Measurements from ENCODE around the gene OR10G4.
"Not testable (repeated sequence)": the region's sequence is repeated elsewhere in the genome, so short reads cannot be mapped to it uniquely, and the experiment has no call there.

The OR10G4 gene, protein sequence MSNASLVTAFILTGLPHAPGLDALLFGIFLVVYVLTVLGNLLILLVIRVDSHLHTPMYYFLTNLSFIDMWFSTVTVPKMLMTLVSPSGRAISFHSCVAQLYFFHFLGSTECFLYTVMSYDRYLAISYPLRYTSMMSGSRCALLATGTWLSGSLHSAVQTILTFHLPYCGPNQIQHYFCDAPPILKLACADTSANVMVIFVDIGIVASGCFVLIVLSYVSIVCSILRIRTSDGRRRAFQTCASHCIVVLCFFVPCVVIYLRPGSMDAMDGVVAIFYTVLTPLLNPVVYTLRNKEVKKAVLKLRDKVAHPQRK

DNA sequence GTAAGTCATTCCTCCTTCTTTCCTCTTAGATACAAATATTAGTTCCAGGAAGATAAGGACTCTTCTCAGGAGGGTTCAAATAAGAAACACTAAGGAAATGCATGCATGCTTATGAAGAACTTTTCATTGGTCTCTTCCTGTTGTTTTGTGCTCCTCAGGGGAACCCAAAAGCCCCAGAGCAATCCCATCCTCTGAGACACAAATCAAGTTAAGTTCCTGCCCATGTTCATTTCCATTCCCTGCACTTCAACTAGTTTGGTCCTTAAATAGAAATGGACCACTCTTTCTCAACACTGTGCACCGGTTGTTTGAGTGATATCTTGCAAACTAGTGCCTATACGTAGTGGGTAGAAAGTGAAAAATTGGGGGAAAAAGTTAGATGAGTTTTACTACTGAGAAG lies at the start of gene OR10G4:
Gene OR10G4 (plus strand): TSS at position 301 of the 400 bp plus-strand sequence. CDS start 2,578 bp downstream, outside the sequence.
- Histone ChIP-seq H3K27ac (no peak within 1 kb of the TSS), H3K4me3 (no peak within 1 kb of the TSS)
- TF ChIP-seq, protein P1, sequence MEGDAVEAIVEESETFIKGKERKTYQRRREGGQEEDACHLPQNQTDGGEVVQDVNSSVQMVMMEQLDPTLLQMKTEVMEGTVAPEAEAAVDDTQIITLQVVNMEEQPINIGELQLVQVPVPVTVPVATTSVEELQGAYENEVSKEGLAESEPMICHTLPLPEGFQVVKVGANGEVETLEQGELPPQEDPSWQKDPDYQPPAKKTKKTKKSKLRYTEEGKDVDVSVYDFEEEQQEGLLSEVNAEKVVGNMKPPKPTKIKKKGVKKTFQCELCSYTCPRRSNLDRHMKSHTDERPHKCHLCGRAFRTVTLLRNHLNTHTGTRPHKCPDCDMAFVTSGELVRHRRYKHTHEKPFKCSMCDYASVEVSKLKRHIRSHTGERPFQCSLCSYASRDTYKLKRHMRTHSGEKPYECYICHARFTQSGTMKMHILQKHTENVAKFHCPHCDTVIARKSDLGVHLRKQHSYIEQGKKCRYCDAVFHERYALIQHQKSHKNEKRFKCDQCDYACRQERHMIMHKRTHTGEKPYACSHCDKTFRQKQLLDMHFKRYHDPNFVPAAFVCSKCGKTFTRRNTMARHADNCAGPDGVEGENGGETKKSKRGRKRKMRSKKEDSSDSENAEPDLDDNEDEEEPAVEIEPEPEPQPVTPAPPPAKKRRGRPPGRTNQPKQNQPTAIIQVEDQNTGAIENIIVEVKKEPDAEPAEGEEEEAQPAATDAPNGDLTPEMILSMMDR (IDR thresholded peaks at IDR 0.05): no peak
- DNase-seq (ENCODE audit: low spot score): no peak

DNA sequence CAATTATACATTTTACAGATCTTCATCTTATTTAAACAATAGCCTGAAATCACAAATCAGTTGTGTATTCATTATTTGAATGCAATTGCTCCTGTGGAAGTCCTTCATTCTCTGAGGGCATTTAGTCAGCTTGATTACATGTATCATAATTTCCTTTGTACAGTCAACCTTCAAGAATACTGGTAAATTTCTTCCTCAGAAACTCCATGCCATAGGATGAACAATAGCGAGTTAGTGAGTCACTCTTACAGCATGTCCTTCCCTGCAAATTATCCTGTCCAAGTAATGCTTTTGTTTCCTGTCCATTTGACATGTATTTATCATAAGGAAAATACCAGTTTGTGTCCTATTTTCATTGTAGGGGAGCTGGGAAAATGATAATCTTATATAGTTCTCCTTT lies 39.0 kb upstream of the OR10G4 start:
- no peak overlapping the region for H3K27ac ChIP-seq
- TF ChIP-seq, protein P1 (IDR thresholded peaks at IDR 0.05): no peak
- no peak for DNase-seq (ENCODE audit: low spot score)
- H3K4me3 ChIP-seq: no peak overlapping the region

DNA sequence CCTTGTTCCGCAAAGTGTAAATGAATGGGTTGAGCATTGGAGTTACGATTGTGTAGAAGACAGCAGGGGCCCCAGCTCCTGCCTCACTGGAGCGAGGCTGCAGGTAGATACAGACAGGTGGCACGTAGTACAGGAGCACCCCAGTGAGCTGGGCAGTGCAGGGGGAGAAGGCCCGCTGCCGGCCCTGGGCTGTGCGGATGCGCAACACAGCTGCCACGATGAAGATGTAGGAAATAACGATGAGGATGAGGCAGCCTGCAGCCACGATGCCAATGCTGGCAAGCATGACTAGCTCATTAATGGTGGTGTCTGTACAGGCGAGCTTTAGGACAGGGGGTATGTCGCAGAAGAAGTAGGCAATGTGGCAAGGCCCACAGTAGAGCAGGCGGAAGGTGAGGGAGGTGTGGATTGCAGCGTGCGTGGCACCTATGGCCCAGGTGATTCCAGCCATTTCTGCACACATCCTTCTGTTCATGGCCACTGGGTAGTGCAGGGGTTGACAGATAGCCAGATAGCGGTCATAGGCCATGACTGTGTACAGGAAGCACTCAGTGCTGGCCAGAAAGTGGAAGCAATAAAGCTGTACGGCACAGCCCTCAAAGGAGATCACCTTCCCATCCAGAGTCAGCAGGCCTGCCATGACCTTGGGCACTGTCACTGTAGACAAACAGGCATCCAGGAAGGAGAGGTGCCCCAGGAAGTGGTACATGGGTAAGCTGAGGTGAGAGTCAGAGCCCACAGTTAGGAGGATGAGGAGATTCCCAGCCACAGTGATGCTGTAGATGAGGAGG lies 35.8 kb upstream of the OR10G4 start:
- H3K27ac ChIP-seq: no peak overlapping the region
- no peak for DNase-seq (ENCODE audit: low spot score)
- TF ChIP-seq, protein P1 (IDR thresholded peaks at IDR 0.05): no peak
- H3K4me3 ChIP-seq: no peak overlapping the region

DNA sequence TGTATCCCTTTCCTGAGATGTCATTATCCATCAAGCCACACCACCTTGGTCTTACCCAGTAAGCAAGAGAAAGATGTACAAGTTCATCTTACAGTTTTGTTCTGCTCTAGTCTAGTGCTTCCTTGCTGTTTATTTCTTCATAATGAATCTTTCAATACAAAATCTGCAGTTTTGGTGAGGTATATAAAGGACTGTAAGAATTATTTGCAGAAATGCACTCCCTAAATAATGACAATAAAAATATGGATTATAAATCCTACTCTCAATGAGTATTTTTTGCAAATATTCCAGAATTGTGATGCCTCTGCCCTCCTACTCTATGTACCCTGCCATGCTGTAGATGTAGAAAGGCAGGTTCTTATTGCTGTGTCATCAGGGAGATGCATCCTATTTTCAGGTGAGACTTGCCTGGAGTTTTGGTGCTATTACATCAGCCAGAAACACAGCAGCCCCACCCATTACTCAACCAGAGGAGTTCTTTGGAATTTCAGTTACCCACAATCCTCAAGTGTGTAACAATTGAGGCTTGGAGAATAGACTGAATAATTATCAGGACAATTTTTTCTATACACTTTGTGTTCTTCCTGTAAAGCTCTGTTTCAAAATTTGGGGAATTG lies 35.0 kb upstream of the OR10G4 start, which contains the start of gene OR10S1:
Gene OR10S1 (minus strand): TSS at position 51 of the 617 bp plus-strand sequence. CDS start 117 bp downstream, outside the sequence.
- no peak within 1 kb of the TSS for H3K27ac ChIP-seq
- H3K4me3 ChIP-seq: no peak within 1 kb of the TSS
- no peak for DNase-seq (ENCODE audit: low spot score)
- TF ChIP-seq, protein P1 (IDR thresholded peaks at IDR 0.05): no peak

DNA sequence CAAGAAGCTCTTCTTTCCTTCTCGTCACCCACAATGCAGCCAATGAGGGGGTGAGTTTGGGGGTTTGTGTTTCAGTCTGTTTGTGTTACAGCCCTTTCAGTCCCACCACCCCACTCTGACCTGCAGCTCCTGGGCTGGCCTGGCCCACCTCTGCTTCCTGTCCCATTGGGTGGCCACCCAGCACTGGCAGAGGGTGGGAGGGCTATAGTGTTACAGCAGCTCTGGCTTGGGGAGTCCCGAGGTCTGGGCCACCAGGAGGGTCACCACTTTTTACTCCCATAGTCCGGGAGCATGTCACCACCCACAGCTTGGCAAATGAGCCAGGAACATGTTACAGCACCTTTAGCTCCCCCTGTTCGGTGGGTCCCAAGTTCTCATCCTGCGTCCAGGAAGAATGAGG lies 33.5 kb upstream of the OR10G4 start:
- no peak overlapping the region for H3K4me3 ChIP-seq
- TF ChIP-seq, protein P1 (IDR thresholded peaks at IDR 0.05): no peak
- H3K27ac ChIP-seq: no peak overlapping the region
- no peak for DNase-seq (ENCODE audit: low spot score)

DNA sequence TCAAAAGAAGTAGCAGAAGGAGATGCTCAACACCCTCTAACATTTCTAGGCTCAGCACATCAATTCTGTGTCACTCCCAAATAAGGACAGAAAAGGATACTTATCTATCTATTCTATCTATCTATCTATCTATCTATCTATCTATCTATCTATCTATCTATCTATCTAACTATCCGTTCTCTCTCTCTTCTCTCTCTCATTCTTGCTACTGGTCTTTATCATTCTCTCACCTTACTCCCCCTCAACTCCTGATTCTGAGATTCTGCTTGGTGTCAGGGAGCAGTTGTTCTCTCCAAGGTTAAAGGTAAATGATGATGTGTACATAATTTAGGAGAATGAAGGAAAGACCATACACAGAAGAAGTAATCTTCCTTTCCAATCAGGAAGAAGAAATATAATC lies 17.7 kb upstream of the OR10G4 start, which contains the start of gene OR10G6:
Gene OR10G6 (minus strand): TSS at position 43 of the 400 bp plus-strand sequence. CDS start 0 bp downstream, at position 43.
- no peak for DNase-seq (ENCODE audit: low spot score)
- no peak within 1 kb of the TSS for H3K27ac ChIP-seq
- no peak within 1 kb of the TSS for H3K4me3 ChIP-seq
- TF ChIP-seq, protein P1 (IDR thresholded peaks at IDR 0.05): no peak

DNA sequence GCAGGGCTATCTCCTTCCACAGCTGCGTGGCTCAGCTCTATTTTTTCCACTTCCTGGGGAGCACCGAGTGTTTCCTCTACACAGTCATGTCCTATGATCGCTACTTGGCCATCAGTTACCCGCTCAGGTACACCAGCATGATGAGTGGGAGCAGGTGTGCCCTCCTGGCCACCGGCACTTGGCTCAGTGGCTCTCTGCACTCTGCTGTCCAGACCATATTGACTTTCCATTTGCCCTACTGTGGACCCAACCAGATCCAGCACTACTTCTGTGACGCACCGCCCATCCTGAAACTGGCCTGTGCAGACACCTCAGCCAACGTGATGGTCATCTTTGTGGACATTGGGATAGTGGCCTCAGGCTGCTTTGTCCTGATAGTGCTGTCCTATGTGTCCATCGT lies 3.0 kb downstream of the OR10G4 start:
- H3K4me3 ChIP-seq; H3K27ac ChIP-seq; DNase-seq (ENCODE audit: low spot score): not testable (repeated sequence)

All from coronary artery (tissue), 2 donors.